ENCODE results near the gene SVOP. TPM values are rescaled to one million over a fixed set of nuclear protein-coding genes. Genes with fewer than 3 reads are reported as not detected.

The SVOP gene
- total RNA-seq, 2 experiments from 2014 or later: not detected

DNA sequence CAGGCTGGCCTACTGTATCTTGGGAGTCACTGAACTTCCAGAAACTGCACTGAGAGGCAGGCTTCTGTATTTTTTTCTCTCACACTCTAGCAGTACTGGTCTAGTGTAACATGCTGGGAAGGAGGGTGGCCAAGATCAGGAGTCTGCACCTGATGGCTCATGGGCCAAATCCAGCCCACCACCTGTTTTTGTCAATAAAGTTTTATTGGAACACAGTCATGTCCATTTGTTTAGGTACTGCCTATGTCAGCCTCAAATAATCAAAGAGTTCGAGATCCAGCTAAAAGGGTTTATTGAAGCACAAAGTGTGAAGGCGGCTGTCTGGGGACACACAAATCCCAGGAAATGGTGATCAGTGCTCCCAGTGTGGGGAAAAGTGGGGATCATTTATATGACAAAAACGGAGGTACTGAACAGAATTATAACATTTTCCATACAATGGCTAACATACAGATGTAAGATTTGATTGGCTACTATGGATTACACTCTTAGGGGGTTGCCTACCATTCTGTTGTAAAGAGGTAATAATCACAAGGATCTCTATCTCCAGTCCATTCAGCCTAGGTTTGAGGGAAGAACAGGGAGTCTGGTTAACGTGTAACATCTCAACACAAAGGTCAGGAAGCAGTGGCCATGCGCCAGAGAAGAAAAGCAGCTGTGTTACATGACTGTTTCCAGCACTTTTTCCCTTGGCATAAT lies 44.4 kb upstream of the SVOP start:
- H3K4me3 Mint-ChIP-seq: no peak overlapping the region
- CTCF ChIA-PET: no interaction called here
- DNase-seq: no peak
- Histone ChIP-seq H3K27me3 (ENCODE audit: control insufficient read depth in 1 of 2, insufficient read depth in 2 of 2, low read length in 2 of 2) (no peaks in the 10 kb centered on the region), H3K36me3 (ENCODE audit: insufficient read depth, low read length) (peaks cover 25% of the 10 kb centered on the region), H3K4me1 (ENCODE audit: insufficient read depth, low read length) (no peaks in the 10 kb centered on the region), H3K27ac (ENCODE audit: low read depth in 1 of 2, low read length in 2 of 2) (no peak overlapping the region), H3K9me3 (ENCODE audit: control insufficient read depth in 1 of 2, insufficient read depth in 1 of 2, low read length in 2 of 2) (no peaks in the 10 kb centered on the region), H3K4me3 (ENCODE audit: low read length) (no peak overlapping the region)
- ATAC-seq (ENCODE audit: poor library complexity): no peak
- TF ChIP-seq, protein P1, sequence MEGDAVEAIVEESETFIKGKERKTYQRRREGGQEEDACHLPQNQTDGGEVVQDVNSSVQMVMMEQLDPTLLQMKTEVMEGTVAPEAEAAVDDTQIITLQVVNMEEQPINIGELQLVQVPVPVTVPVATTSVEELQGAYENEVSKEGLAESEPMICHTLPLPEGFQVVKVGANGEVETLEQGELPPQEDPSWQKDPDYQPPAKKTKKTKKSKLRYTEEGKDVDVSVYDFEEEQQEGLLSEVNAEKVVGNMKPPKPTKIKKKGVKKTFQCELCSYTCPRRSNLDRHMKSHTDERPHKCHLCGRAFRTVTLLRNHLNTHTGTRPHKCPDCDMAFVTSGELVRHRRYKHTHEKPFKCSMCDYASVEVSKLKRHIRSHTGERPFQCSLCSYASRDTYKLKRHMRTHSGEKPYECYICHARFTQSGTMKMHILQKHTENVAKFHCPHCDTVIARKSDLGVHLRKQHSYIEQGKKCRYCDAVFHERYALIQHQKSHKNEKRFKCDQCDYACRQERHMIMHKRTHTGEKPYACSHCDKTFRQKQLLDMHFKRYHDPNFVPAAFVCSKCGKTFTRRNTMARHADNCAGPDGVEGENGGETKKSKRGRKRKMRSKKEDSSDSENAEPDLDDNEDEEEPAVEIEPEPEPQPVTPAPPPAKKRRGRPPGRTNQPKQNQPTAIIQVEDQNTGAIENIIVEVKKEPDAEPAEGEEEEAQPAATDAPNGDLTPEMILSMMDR (IDR thresholded peaks at IDR 0.05): no peak
- H3K9me3 Mint-ChIP-seq: no peaks in the 10 kb centered on the region
- H3K27ac Mint-ChIP-seq: no peak overlapping the region
- H3K36me3 Mint-ChIP-seq (ENCODE audit: low read depth): peaks cover 48% of the 10 kb centered on the region
- intact Hi-C loops (cut with DNase I, micrococcal nuclease): no loop called here
- H3K4me1 Mint-ChIP-seq (ENCODE audit: low read depth): peaks cover 5% of the 10 kb centered on the region
- POLR2A ChIA-PET: no interaction called here
- no peaks in the 10 kb centered on the region for H3K27me3 Mint-ChIP-seq

DNA sequence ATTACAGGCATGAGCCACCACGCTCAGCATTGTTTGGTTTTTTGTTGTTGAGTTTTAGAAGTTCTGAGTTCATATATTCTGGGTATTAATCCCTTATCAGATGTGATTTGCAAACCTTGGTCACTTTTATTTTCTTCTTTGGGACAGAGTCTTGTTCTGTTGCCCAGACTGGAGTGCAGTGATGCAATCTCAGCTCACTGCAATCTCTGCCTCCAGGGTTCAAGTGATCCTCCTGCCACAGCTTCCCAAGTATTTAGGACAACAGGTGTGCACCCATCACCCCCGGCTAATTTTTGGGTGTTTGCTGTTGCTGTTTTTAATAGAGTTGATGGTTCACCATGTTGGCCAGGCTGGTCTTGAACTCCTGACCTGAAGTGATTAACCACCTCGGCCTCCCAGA lies 43.3 kb upstream of the SVOP start:
- H3K27ac Mint-ChIP-seq: no peak overlapping the region
- intact Hi-C loops (cut with DNase I, micrococcal nuclease): no loop called here

DNA sequence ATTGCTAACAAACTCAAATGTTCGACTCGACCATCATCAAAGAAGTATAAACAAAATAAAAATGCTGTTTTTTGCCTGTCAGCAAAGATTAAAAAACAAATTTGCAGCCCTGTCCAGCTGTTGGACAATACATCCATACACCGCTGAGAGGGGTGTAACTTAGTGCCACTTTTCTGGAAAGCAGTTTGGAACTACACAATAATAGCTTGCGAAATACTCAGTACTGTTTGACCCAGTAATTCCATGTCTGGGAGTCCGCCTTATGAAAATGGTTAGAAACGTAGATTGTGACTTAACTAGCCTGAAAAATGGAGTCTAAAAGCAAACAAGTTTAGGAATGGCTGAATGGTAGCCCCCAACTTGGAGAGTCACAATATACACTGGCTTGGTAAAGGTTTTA lies 37.9 kb upstream of the SVOP start:
- ChIA-PET CTCF (no interaction called here), POLR2A (no interaction called here)
- Mint-ChIP-seq H3K4me1 (ENCODE audit: low read depth) (peaks cover 8% of the 10 kb centered on the region), H3K27ac (no peak overlapping the region), H3K4me3 (no peak overlapping the region), H3K9me3 (no peaks in the 10 kb centered on the region), H3K36me3 (ENCODE audit: low read depth) (peaks cover 38% of the 10 kb centered on the region), H3K27me3 (no peaks in the 10 kb centered on the region)
- intact Hi-C loops (cut with DNase I, micrococcal nuclease): loop anchor here in 1 of 2 experiments (10.0 kb wide), 3 partner anchors 424 to 1374 kb away; partner anchors contain the start of genes PRDM4, PWP1 and SELPLG
- Histone ChIP-seq H3K4me1 (ENCODE audit: insufficient read depth, low read length) (peaks cover 6% of the 10 kb centered on the region), H3K4me3 (ENCODE audit: low read length) (no peak overlapping the region), H3K36me3 (ENCODE audit: insufficient read depth, low read length) (peaks cover 11% of the 10 kb centered on the region), H3K9me3 (ENCODE audit: control insufficient read depth in 1 of 2, insufficient read depth in 1 of 2, low read length in 2 of 2) (no peaks in the 10 kb centered on the region), H3K27ac (ENCODE audit: low read depth in 1 of 2, low read length in 2 of 2) (no peak overlapping the region), H3K27me3 (ENCODE audit: control insufficient read depth in 1 of 2, insufficient read depth in 2 of 2, low read length in 2 of 2) (no peaks in the 10 kb centered on the region)
- TF ChIP-seq, protein P1 (IDR thresholded peaks at IDR 0.05): no peak
- DNase-seq (no peak), ATAC-seq (ENCODE audit: poor library complexity) (no peak)

More for the DNA sequence above, 43.3 kb upstream of the SVOP start:
- Mint-ChIP-seq H3K36me3 (ENCODE audit: low read depth) (peaks cover 36% of the 10 kb centered on the region), H3K4me1 (ENCODE audit: low read depth) (peaks cover 5% of the 10 kb centered on the region), H3K4me3 (no peak overlapping the region), H3K9me3 (no peaks in the 10 kb centered on the region), H3K27me3 (no peaks in the 10 kb centered on the region)
- no peak for DNase-seq
- Histone ChIP-seq H3K4me3 (ENCODE audit: low read length) (no peak overlapping the region), H3K4me1 (ENCODE audit: insufficient read depth, low read length) (no peaks in the 10 kb centered on the region), H3K36me3 (ENCODE audit: insufficient read depth, low read length) (peaks cover 18% of the 10 kb centered on the region), H3K9me3 (ENCODE audit: control insufficient read depth in 1 of 2, insufficient read depth in 1 of 2, low read length in 2 of 2) (no peaks in the 10 kb centered on the region), H3K27ac (ENCODE audit: low read depth in 1 of 2, low read length in 2 of 2) (no peak overlapping the region), H3K27me3 (ENCODE audit: control insufficient read depth in 1 of 2, insufficient read depth in 2 of 2, low read length in 2 of 2) (no peaks in the 10 kb centered on the region)
- ChIA-PET CTCF (no interaction called here), POLR2A (no interaction called here)
- TF ChIP-seq, protein P1 (IDR thresholded peaks at IDR 0.05): no peak
- ATAC-seq (ENCODE audit: poor library complexity): no peak
